Measurements from ENCODE around the gene SNTA1.

DNA sequence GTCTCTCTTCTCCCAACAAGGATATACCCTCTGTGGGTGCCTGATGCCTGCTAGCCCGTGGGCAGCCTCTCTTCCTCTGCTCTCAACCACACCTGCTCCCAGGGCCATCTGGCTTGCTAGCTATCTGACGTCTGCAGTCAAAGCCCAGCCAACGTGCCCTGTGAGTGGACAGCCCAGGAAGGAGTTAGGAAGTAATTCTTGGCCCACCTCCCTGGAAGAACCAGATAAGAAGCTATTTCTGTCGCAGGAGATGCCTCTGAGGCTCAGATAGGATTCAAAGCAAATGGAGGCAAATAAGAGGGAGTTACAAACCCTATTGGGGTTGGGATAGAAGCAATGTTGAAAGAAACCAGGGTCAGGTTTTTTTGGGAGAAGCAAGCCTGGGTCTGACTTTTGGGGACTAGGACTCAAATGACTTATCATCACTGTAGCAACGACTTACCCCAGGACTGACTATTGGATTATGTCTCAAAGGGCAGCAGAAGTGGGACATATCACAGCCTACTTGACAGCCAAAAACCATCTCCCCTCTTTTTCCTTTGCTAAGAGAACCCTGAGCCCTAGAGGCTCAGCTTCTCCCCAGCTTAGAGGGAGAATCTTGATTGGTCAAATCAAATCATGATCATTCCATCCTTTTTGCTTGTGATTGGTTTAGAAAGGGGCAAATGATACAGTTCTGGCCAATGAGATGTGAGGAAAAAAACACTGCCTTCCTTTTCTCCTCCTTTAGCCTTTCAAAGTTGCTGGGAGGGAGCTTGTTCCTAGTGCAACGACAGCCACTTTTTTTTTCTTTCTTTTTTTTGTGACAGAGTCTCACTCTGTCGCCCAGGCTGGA is 24.2 kb downstream of the SNTA1 start:
- TF ChIP-seq CTCF (conservative IDR thresholded peaks at IDR 0.05; ENCODE audit: low read length) (no peak), EZH2phosphoT487 (IDR thresholded peaks at IDR 0.05; ENCODE audit: borderline replicate concordance, low read depth, low read length) (no peak)

All from OCI-LY7 (cell line).